Stimulated activated naive CD8-positive, alpha-beta T cell treated with anti-CD3 and anti-CD28 coated beads, Interleukin-15, Interleukin-2, amounts not matched to agents 100 ng/mL and 50 ng/mL, for 24 hours (primary cell): ENCODE results near the gene RFPL1.
A peak's percentile ranks its signal among the peaks of the same experiment; 100 is the strongest.
"Not testable (repeated sequence)": the region's sequence is repeated elsewhere in the genome, so short reads cannot be mapped to it uniquely, and the experiment has no call there.

Experiments
- H3K27ac Mint-ChIP-seq: one replicate; pipeline ENCODE4 v1.8.0; 2021; ENCODE audit warnings: mild to moderate bottlenecking, mixed read lengths
- H3K27me3 Mint-ChIP-seq: one replicate; pipeline ENCODE4 v1.8.0; 2021; ENCODE audit warnings: mixed read lengths
- H3K36me3 Mint-ChIP-seq: one replicate; pipeline ENCODE4 v1.8.0; 2021; ENCODE audit warnings: low read depth, mixed read lengths
- H3K4me1 Mint-ChIP-seq: one replicate; pipeline ENCODE4 v1.8.0; 2021; ENCODE audit warnings: low read depth, mixed read lengths
- H3K4me3 Mint-ChIP-seq: one replicate; pipeline ENCODE4 v1.8.0; 2021; ENCODE audit warnings: mild to moderate bottlenecking, mixed read lengths
- H3K9me3 Mint-ChIP-seq: one replicate; pipeline ENCODE4 v1.8.0; 2021; ENCODE audit warnings: mixed read lengths

RFPL1 gene

DNA sequence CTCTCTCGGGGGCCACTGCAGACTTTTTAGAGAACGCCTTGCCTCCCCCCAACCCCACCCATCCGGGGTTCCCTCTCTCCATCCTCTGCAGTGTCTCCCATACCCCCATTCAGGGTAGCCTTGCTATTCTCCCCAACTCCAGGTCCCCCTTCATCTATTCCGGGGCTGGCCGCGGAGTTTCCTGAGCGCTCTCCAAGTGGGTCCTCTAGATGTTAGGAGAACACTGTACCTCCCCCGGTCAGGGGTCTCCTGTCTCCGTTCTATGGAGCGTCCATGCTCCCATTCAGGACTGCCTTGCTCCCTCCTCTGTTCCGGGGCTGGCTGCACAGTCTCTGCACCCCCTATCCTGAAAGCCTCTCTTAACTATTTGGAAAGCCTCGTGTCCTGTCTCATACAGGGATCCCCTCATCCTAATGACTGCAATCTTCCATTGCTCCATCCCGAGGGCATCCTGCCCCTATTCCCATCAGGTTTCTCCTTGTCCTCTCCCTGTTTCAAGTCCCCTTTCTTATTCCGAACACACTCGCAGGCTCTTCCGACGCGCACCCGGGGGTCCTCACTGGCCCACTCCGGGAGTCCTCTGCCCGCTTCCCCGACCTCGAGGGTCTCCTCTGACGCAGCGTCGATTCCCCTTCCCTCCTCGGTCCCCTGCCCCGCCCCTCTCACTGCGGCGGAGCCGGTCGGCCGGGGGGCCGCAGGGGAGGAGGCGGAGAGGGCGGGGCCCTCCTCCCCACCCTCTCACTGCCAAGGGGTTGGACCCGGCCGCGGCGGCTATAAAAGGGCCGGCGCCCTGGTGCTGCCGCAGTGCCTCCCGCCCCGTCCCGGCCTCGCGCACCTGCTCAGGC, 41.3 kb downstream of the RFPL1 start, which contains the start of gene NEFH:
NEFH (plus strand) TSS at position 802 of the 845 bp plus-strand sequence. CDS start 45 bp downstream, outside the sequence.
- peak within 1 kb of the TSS; percentile 75 for H3K4me3 Mint-ChIP-seq
- H3K9me3 Mint-ChIP-seq, result no peaks in the 10 kb centered on the region
- H3K4me1 Mint-ChIP-seq, result peaks cover 21% of the 10 kb centered on the region
- H3K27ac Mint-ChIP-seq, result no peak within 1 kb of the TSS
- peaks cover 50% of the 10 kb centered on the region for H3K27me3 Mint-ChIP-seq
- H3K36me3 Mint-ChIP-seq, result peaks cover 6% of the 10 kb centered on the region

DNA sequence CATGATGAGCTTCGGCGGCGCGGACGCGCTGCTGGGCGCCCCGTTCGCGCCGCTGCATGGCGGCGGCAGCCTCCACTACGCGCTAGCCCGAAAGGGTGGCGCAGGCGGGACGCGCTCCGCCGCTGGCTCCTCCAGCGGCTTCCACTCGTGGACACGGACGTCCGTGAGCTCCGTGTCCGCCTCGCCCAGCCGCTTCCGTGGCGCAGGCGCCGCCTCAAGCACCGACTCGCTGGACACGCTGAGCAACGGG, 41.8 kb downstream of the RFPL1 start:
- H3K4me3 Mint-ChIP-seq, result no peak overlapping the region
- H3K36me3 Mint-ChIP-seq, result peaks cover 6% of the 10 kb centered on the region
- peaks cover 21% of the 10 kb centered on the region for H3K4me1 Mint-ChIP-seq
- peaks cover 48% of the 10 kb centered on the region for H3K27me3 Mint-ChIP-seq
- H3K27ac Mint-ChIP-seq, result no peak overlapping the region
- no peaks in the 10 kb centered on the region for H3K9me3 Mint-ChIP-seq

DNA sequence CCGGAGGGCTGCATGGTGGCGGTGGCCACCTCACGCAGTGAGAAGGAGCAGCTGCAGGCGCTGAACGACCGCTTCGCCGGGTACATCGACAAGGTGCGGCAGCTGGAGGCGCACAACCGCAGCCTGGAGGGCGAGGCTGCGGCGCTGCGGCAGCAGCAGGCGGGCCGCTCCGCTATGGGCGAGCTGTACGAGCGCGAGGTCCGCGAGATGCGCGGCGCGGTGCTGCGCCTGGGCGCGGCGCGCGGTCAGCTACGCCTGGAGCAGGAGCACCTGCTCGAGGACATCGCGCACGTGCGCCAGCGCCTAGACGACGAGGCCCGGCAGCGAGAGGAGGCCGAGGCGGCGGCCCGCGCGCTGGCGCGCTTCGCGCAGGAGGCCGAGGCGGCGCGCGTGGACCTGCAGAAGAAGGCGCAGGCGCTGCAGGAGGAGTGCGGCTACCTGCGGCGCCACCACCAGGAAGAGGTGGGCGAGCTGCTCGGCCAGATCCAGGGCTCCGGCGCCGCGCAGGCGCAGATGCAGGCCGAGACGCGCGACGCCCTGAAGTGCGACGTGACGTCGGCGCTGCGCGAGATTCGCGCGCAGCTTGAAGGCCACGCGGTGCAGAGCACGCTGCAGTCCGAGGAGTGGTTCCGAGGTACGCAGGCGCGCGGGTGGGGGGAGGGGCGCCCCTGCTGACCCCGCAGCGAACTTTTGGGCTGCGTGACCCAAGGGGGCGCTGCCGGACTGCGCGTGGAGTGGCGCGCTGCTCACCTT, 42.3 kb downstream of the RFPL1 start:
- Mint-ChIP-seq H3K27me3 (peaks cover 45% of the 10 kb centered on the region), H3K9me3 (no peaks in the 10 kb centered on the region), H3K4me3 (peak overlapping the region; percentile 75), H3K36me3 (peaks cover 6% of the 10 kb centered on the region), H3K27ac (no peak overlapping the region), H3K4me1 (peaks cover 19% of the 10 kb centered on the region)

DNA sequence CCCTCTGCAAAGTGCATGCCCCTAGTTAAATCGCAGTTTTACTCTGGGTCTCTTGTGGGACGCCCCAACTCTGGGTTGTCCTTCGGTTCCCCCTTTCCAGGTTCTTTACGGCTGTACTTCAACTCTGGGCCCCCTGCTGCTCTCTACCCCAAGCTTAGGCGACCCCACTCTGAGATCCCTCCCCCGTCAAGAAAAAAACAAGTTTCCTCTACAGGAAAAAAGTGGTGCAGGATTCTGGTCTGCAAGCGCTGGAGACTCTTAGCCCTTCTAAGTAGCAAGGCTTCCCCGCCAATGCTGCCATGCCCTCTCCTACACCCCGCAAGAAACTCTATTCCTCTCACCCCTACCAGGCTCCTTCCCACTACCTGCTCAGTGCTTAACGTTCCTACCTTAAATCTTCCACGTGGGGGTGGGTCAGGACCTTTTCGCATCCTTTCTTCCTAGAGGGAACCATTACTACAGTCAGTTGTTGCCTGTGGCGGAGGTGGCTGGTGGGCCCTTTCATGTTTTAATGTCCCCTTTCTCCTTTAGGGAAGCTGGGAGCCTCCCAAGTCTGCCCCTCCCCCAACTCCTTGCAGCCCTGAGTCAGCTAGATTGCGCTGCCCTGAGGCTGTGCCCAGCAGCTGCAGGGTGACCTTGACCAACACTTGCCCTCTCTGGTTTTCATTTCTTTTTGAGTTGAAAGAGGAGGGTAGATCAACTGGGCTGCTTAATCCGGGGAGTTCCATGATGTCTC, 43.0 kb downstream of the RFPL1 start:
- Mint-ChIP-seq H3K9me3 (no peaks in the 10 kb centered on the region), H3K4me1 (peaks cover 16% of the 10 kb centered on the region), H3K36me3 (peaks cover 6% of the 10 kb centered on the region), H3K4me3 (peak overlapping the region; percentile 75), H3K27ac (peak overlapping the region; percentile 40), H3K27me3 (peaks cover 42% of the 10 kb centered on the region)

DNA sequence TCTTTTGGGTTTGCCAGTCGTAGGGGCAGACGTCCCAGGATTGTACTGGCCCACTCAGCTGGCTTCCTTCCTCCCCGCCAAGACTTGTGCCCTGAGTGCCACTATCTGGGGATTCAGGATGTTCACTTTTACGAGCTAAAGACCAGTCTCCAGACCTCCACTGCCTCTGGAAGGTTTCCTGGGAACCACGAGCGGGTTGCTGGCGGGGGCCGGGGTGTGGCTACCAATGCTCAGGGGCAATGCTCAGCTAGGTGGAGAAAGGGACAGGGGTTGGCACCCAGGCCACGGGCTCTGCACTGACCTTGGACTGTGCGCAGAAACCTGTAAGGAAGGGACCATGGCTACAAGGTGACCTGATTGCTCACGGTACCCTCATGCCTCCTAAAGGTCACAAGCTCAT, 43.9 kb downstream of the RFPL1 start:
- Mint-ChIP-seq H3K36me3 (peaks cover 6% of the 10 kb centered on the region), H3K4me3 (peak overlapping the region; percentile 75), H3K9me3 (no peaks in the 10 kb centered on the region), H3K27me3 (peaks cover 38% of the 10 kb centered on the region), H3K4me1 (peaks cover 16% of the 10 kb centered on the region), H3K27ac (no peak overlapping the region)

DNA sequence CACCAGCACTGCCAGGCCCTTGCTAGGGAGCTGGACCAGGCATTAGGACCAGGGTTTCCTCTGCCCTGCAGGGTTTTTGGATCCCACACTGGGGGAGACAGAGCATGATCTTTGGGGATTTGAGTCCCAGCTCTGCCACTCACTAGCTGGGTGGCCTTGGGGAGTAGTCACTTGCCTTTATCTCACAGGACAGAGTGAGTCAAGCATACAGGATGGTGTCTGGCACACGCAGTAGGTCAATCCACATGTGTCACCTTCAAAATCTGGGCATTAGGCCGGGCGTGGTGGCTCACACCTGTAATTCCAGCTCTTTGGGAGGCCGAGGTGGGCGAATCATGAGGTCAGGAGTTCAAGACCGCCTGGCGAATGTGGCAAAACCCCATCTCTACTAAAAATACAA, 44.3 kb downstream of the RFPL1 start:
- Mint-ChIP-seq H3K4me3 (no peak overlapping the region), H3K4me1 (peaks cover 16% of the 10 kb centered on the region), H3K27me3 (peaks cover 36% of the 10 kb centered on the region), H3K9me3 (no peaks in the 10 kb centered on the region), H3K36me3 (peaks cover 6% of the 10 kb centered on the region), H3K27ac (no peak overlapping the region)

DNA sequence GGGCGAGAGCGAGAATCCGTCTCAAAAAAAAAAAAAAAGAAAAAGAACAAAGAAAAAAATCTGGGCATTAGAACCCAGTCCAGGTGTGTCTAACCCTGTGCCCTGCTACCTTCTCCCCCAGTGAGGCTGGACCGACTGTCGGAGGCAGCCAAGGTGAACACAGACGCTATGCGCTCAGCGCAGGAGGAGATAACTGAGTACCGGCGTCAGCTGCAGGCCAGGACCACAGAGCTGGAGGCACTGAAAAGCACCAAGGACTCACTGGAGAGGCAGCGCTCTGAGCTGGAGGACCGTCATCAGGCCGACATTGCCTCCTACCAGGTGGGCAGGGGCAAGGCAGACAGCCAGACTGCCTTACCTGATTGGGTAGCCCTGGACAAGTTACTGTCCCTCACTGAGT, 44.9 kb downstream of the RFPL1 start:
- no peak overlapping the region for H3K27ac Mint-ChIP-seq
- H3K27me3 Mint-ChIP-seq, result peaks cover 31% of the 10 kb centered on the region
- peaks cover 6% of the 10 kb centered on the region for H3K36me3 Mint-ChIP-seq
- no peak overlapping the region for H3K4me3 Mint-ChIP-seq
- H3K9me3 Mint-ChIP-seq, result no peaks in the 10 kb centered on the region
- peaks cover 16% of the 10 kb centered on the region for H3K4me1 Mint-ChIP-seq

DNA sequence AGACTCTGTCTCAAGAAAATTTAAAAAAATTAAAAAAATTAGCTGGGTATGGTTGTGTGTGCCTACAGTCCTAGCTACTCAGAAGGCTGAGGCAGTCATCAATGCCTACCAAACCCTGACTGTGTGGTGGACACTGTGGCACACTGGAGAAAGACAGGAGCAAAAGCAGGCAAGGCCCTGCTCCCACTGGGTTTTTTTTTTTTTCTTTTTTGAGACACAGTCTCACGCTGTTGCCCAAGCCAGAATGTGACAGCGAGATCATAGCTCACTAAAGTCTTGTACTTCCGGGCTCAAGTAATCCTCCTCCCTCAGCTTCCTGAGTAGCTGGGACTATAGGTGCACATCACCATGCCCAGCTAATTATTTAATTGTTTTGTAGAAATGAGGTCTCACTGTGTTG, 46.3 kb downstream of the RFPL1 start:
- Mint-ChIP-seq H3K27me3 (peaks cover 17% of the 10 kb centered on the region), H3K4me1 (peaks cover 8% of the 10 kb centered on the region)

DNA sequence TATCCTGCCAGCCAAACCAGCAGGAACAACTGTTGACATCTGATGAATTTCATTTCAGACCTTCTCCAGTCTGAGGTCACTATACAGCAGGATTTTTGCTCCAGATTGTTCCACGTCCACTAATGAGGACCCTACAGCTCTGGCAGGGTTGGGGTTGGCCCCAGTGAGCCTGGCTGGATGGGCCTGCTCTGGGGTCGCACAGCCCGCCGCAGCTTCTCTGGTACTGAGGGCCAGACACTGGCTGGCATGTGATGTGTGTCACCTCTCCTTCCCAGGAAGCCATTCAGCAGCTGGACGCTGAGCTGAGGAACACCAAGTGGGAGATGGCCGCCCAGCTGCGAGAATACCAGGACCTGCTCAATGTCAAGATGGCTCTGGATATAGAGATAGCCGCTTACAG, 47.1 kb downstream of the RFPL1 start:
- peaks cover 7% of the 10 kb centered on the region for H3K4me1 Mint-ChIP-seq
- no peak overlapping the region for H3K27ac Mint-ChIP-seq
- peaks cover 14% of the 10 kb centered on the region for H3K27me3 Mint-ChIP-seq
- peaks cover 6% of the 10 kb centered on the region for H3K36me3 Mint-ChIP-seq
- H3K4me3 Mint-ChIP-seq, result no peak overlapping the region
- H3K9me3 Mint-ChIP-seq, result no peaks in the 10 kb centered on the region

More for the DNA sequence above, 46.3 kb downstream of the RFPL1 start:
- H3K9me3 Mint-ChIP-seq, result no peaks in the 10 kb centered on the region
- H3K4me3 Mint-ChIP-seq, result no peak overlapping the region
- H3K27ac Mint-ChIP-seq, result no peak overlapping the region
- peaks cover 6% of the 10 kb centered on the region for H3K36me3 Mint-ChIP-seq

DNA sequence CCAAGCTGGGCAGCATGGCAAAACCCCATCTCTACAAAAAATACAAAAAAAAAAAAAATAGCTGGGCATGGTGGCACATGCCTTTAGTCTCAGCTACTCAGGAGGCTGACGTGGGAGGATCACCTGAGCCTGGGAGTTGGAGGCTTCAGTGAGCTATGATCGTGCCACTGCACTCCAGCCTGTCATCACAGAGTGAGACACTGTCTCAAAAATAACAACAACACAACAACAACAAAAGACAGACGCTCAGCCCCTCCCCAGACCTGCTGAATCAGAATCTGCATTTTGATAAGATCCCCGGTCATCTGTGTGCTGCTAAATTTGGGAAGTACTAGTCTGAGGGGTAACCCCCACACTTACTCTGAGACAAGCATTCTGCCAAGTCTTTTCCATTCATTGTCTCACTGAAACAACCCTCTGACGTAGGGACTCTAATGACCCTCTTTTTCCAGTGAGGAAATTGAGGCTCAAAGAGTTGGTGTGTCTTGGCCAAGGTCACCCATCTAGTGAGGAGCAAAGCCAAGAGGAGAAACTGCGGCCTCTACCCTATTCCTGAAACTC, 49.1 kb downstream of the RFPL1 start:
- H3K9me3 Mint-ChIP-seq, result no peaks in the 10 kb centered on the region
- H3K27me3 Mint-ChIP-seq, result no peaks in the 10 kb centered on the region
- no peak overlapping the region for H3K4me3 Mint-ChIP-seq
- H3K36me3 Mint-ChIP-seq, result no peaks in the 10 kb centered on the region
- no peak overlapping the region for H3K27ac Mint-ChIP-seq
- no peaks in the 10 kb centered on the region for H3K4me1 Mint-ChIP-seq

DNA sequence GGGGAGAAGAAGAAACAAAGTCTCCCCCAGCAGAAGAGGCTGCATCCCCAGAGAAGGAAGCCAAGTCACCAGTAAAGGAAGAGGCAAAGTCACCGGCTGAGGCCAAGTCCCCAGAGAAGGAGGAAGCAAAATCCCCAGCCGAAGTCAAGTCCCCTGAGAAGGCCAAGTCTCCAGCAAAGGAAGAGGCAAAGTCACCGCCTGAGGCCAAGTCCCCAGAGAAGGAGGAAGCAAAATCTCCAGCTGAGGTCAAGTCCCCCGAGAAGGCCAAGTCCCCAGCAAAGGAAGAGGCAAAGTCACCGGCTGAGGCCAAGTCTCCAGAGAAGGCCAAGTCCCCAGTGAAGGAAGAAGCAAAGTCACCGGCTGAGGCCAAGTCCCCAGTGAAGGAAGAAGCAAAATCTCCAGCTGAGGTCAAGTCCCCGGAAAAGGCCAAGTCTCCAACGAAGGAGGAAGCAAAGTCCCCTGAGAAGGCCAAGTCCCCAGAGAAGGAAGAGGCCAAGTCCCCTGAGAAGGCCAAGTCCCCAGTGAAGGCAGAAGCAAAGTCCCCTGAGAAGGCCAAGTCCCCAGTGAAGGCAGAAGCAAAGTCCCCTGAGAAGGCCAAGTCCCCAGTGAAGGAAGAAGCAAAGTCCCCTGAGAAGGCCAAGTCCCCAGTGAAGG, 50.9 kb downstream of the RFPL1 start:
- H3K36me3 Mint-ChIP-seq, H3K9me3 Mint-ChIP-seq, H3K27me3 Mint-ChIP-seq, H3K27ac Mint-ChIP-seq, H3K4me3 Mint-ChIP-seq, H3K4me1 Mint-ChIP-seq: not testable (repeated sequence)

DNA sequence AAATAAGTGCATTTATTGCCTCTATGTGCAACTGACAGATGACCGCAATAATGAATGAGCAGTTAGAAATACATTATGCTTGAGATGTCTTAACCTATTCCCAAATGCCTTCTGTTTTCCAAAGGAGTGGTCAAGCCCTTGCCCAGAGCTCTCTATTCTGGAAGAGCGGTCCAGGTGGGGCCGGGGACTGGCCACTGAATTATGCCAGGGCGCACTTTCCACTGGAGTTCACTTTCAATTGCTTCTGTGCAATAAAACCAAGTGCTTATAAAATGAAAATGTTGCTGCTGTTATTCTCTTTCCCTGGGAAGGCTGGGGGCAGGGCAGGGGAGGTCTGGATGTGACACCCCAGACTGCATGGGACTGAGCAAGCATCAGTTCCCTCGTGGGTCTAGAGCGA, 52.6 kb downstream of the RFPL1 start:
- Mint-ChIP-seq H3K4me1 (no peaks in the 10 kb centered on the region), H3K4me3 (no peak overlapping the region), H3K27me3 (no peaks in the 10 kb centered on the region), H3K36me3 (peaks cover 13% of the 10 kb centered on the region), H3K27ac (no peak overlapping the region), H3K9me3 (no peaks in the 10 kb centered on the region)
